Endothelial cell of umbilical vein (primary cell): ENCODE results near the gene MC3R. TPM values are rescaled to one million over a fixed set of nuclear protein-coding genes. Genes with fewer than 3 reads are reported as not detected.

ENCODE experiments used
- BruUV-seq: library from RNA; stranded (reverse); fragments of 400-500 nt; replicated peaks from 2 replicates; lab custom pipeline; 2021; lab: Mats Ljungman, UMichigan
- CTCF ChIA-PET: fragments of 300-600, 350-600 bp; sonication (Branson Sonifier 250); formaldehyde crosslinking; loops from one replicate; lab custom pipeline; 2021; ENCODE audit warnings: antibody characterized with exemption, inconsistent platforms; lab: Charles Lee
- POLR2A ChIA-PET: fragments of 300-600, 350-600 bp; sonication (Branson Sonifier 250); formaldehyde crosslinking; loops from one replicate; lab custom pipeline; 2021; ENCODE audit warnings: antibody characterized with exemption, inconsistent platforms; lab: Charles Lee
- DNase-seq: peaks from one replicate; pipeline ENCODE4 v3.0.0-alpha.2; 2011; ENCODE audit warnings: low read depth, low spot score
- FAIRE-seq: peaks from 2 replicates; lab custom pipeline; 2011; peaks lifted over from hg19 to GRCh38; lab: Jason Lieb, UNC
- H2AFZ ChIP-seq: 2 replicates; pipeline ENCODE4 v1.6.0; 2012; ENCODE audit warnings: low read depth, low read length, control low read depth, inconsistent platforms
- H3K27ac ChIP-seq: 2 replicates; pipeline ENCODE4 v1.5.1; 2011; ENCODE audit warnings: low read depth, mild to moderate bottlenecking, control low read depth, low read length, moderate library complexity; ENCODE audit not compliant: insufficient read depth
- H3K27me3 ChIP-seq, 2 experiments: 2 replicates each; pipeline versions ENCODE4 v1.6.0 to v1.6.1; 2011; ENCODE audit warnings: low read length in 2 of 2, mixed read lengths in 1 of 2; ENCODE audit not compliant: control insufficient read depth in 2 of 2, insufficient read depth in 2 of 2
- H3K36me3 ChIP-seq, 2 experiments: 2 replicates in 1 of 2; 3 replicates in 1 of 2; pipeline ENCODE4 v1.5.1; 2011; ENCODE audit warnings: low read length in 2 of 2, mild to moderate bottlenecking in 1 of 2, moderate library complexity in 1 of 2; ENCODE audit not compliant: control insufficient read depth in 2 of 2, insufficient read depth in 2 of 2; ENCODE audit errors: extremely low read depth in 1 of 2
- H3K4me1 ChIP-seq: 3 replicates; pipeline ENCODE4 v1.5.1; 2011; ENCODE audit warnings: mild to moderate bottlenecking, low read length; ENCODE audit not compliant: control insufficient read depth, insufficient read depth; ENCODE audit errors: extremely low read depth
- H3K4me2 ChIP-seq: 2 replicates; pipeline ENCODE4 v1.6.1; 2011; ENCODE audit warnings: low read length, control low read depth, mixed read lengths; ENCODE audit not compliant: insufficient read depth
- H3K4me3 ChIP-seq, 3 experiments: fragments of 200-600 bp in 1 of 3; sonication (generic), shearing (Covaris generic) in 1 of 3; replicated peaks in 1 of 3; 2 replicates each; pipeline ENCODE4 v1.5.1; 2011 to 2016; ENCODE audit warnings: control low read depth in 3 of 3, low read length in 3 of 3, mild to moderate bottlenecking in 2 of 3, inconsistent platforms in 1 of 3, low read depth in 1 of 3, moderate library complexity in 1 of 3; ENCODE audit not compliant: insufficient read depth in 1 of 3
- H3K79me2 ChIP-seq: 2 replicates; pipeline ENCODE4 v1.6.0; 2012; ENCODE audit warnings: low read length, inconsistent platforms; ENCODE audit not compliant: control insufficient read depth, insufficient read depth
- H3K9ac ChIP-seq: replicated peaks from 2 replicates; pipeline ENCODE3; 2011; ENCODE audit warnings: low read length, control low read depth; ENCODE audit not compliant: insufficient read depth; ENCODE audit errors: extremely low read depth
- H3K9me1 ChIP-seq: replicated peaks from 3 replicates; pipeline ENCODE4 v1.6.0; 2011; ENCODE audit warnings: mild to moderate bottlenecking, low read length; ENCODE audit not compliant: control insufficient read depth, insufficient read depth; ENCODE audit errors: extremely low read depth
- H3K9me3 ChIP-seq: replicated peaks from 2 replicates; pipeline ENCODE4 v1.5.1; 2012; ENCODE audit warnings: low read length, inconsistent platforms; ENCODE audit not compliant: control insufficient read depth, insufficient read depth
- H4K20me1 ChIP-seq: replicated peaks from 2 replicates; pipeline ENCODE3; 2011; ENCODE audit warnings: mild to moderate bottlenecking, low read length; ENCODE audit not compliant: control insufficient read depth, insufficient read depth; ENCODE audit errors: extremely low read depth
- CTCF ChIP-seq, 2 donors: IDR thresholded peaks; 1 replicate in 1 of 2; 2 replicates in 1 of 2; pipeline ENCODE4 v1.5.1; 2011; ENCODE audit warnings: low read length in 2 of 2, mild to moderate bottlenecking in 2 of 2, moderate library complexity in 2 of 2, control low read depth in 1 of 2, inconsistent platforms in 1 of 2, low read depth in 1 of 2; ENCODE audit not compliant: insufficient read depth in 1 of 2; ENCODE audit errors: extremely low read depth in 1 of 2
- EZH2 ChIP-seq: IDR thresholded peaks from 2 replicates; pipeline ENCODE4 v1.6.1; 2012; ENCODE audit warnings: borderline replicate concordance, low read depth, mild to moderate bottlenecking, moderate library complexity, low read length, inconsistent platforms; ENCODE audit not compliant: severe bottlenecking
- FOS ChIP-seq: IDR thresholded peaks from 2 replicates; pipeline ENCODE4 v1.6.1; 2011; ENCODE audit warnings: mild to moderate bottlenecking, low read length, moderate library complexity, borderline replicate concordance; ENCODE audit not compliant: insufficient read depth
- GATA2 ChIP-seq: IDR thresholded peaks from 2 replicates; pipeline ENCODE4 v1.7.0; 2011; ENCODE audit warnings: low read depth, mild to moderate bottlenecking, moderate library complexity, mixed read lengths, low read length; ENCODE audit not compliant: insufficient read length, insufficient read depth
- JUN ChIP-seq: IDR thresholded peaks from 2 replicates; pipeline ENCODE4 v1.6.1; 2011; ENCODE audit warnings: borderline replicate concordance, low read depth; ENCODE audit not compliant: insufficient read length, insufficient read depth
- MYC ChIP-seq: IDR thresholded peaks from one replicate; pipeline ENCODE4 v1.6.1; 2011; ENCODE audit warnings: mild to moderate bottlenecking, low read depth, low read length
- POLR2A ChIP-seq: IDR thresholded peaks from 2 replicates; pipeline ENCODE4 v1.6.1; 2012; ENCODE audit warnings: low read depth, mild to moderate bottlenecking, control low read depth, low read length
- POLR2AphosphoS5 ChIP-seq: IDR thresholded peaks from 2 replicates; pipeline ENCODE4 v1.6.1; 2012; ENCODE audit warnings: low read depth, mild to moderate bottlenecking, control low read depth, low read length, moderate library complexity; ENCODE audit not compliant: insufficient read depth
- dilution Hi-C: fragments of 300-500 bp; cut with MboI; formaldehyde crosslinking; loops from one replicate; pipeline ENCODE4 v1.15.0; 2019; ENCODE audit warnings: low sequenced_read_pairs; ENCODE audit not compliant: extremely low pct_ligation_motif_present
- intact Hi-C: fragments of 100-400 bp; cut with micrococcal nuclease; formaldehyde crosslinking; loops from one replicate; pipeline ENCODE4 v1.10.0; 2022
- polyA plus RNA-seq, 4 experiments: library from polyadenylated mRNA; depleted of rRNA in 3 of 4; stranded (reverse) in 3 of 4; unstranded in 1 of 4; fragments of >200 nt; gene quantifications; 2 replicates each; pipeline versions ENCODE4 v1.2.1 to v1.2.3, GENCODE V29; 2011 to 2012; ENCODE audit warnings: missing spikeins in 1 of 4
- total RNA-seq: library from RNA; stranded (reverse); gene quantifications from 2 replicates; pipeline ENCODE4 v1.2.3, GENCODE V29; 2021
- TF ChIP-seq, protein P1 (sequence below): IDR thresholded peaks from 2 replicates; pipeline ENCODE4 v1.6.1; 2011; ENCODE audit not compliant: insufficient read depth, insufficient read length

MC3R gene
- total and polyA plus RNA-seq, 2 donors (not counting 3 experiments of a cell fraction or from before 2014, with no cell fraction given): not detected

- Histone ChIP-seq H3K36me3 (no peaks in the 10 kb centered on the region), H3K9ac (no peak overlapping the region), H3K79me2 (no peaks in the 10 kb centered on the region), H3K4me2 (no peak overlapping the region), H2AFZ (no peak overlapping the region), H3K9me1 (no peaks in the 10 kb centered on the region), H3K4me3 (no peak overlapping the region), H3K27me3 (no peaks in the 10 kb centered on the region), H3K9me3 (peaks cover 7% of the 10 kb centered on the region), H3K27ac (no peak overlapping the region), H4K20me1 (no peaks in the 10 kb centered on the region), H3K4me1 (no peaks in the 10 kb centered on the region)
- dilution Hi-C loops (no loop called here), intact Hi-C loops (no loop called here)
- TF ChIP-seq MYC: no peak
- TF ChIP-seq FOS: no peak
- no peak for TF ChIP-seq JUN
- no peak for TF ChIP-seq POLR2AphosphoS5
- ChIA-PET POLR2A (interaction anchor here (0.6 kb wide), 1 partner anchor 213 kb away, joined by 5 read pairs; no protein-coding TSS in a partner anchor), CTCF (no interaction called here)
- FAIRE-seq: no peak
- DNase-seq: no peak
- BruUV-seq: no TSS peak
These were observed 40.9 kb upstream of the MC3R start for GRCh38 chr20:56207656-56208055.

DNA sequence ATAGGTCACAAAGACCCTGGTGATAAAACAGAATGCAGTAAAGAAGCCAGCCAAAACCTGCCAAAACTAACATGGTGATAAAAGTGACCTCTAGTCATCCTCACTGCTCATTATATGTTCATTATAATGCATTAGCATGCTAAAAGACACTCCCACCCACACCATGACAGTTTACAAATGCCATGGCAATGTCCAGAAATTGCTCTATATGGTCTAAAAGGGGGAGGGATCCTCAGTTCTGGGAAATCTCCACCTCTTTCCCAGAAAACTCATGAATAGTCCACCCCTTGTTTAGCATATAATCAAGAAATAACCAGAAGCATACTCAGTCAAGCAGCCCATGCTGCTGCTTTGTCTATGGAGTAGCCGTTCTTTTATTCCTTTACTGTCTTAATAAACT is 40.4 kb upstream of the MC3R start:
- FAIRE-seq: no peak
- no peaks in the 10 kb centered on the region for H3K79me2 ChIP-seq
- H3K9me1 ChIP-seq: no peaks in the 10 kb centered on the region
- ChIA-PET CTCF (no interaction called here), POLR2A (no interaction called here)
- no peaks in the 10 kb centered on the region for H4K20me1 ChIP-seq
- intact Hi-C loops: no loop called here
- DNase-seq: no peak
- H3K4me2 ChIP-seq: no peak overlapping the region
- TF ChIP-seq GATA2 (no peak), CTCF (IDR thresholded peaks at IDR 0.05; ENCODE audit: extremely low read depth in 1 of 2, insufficient read depth in 1 of 2, low read depth in 1 of 2, low read length in 2 of 2) (no peak), MYC (no peak), JUN (no peak), POLR2A (no peak), FOS (no peak), EZH2 (no peak), POLR2AphosphoS5 (no peak)
- TF ChIP-seq, protein P1, sequence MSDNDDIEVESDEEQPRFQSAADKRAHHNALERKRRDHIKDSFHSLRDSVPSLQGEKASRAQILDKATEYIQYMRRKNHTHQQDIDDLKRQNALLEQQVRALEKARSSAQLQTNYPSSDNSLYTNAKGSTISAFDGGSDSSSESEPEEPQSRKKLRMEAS: no peak
- dilution Hi-C loops: no loop called here
- no peak overlapping the region for H3K27ac ChIP-seq
- peaks cover 7% of the 10 kb centered on the region for H3K9me3 ChIP-seq
- H3K36me3 ChIP-seq: no peaks in the 10 kb centered on the region
- no peaks in the 10 kb centered on the region for H3K4me1 ChIP-seq
- H3K27me3 ChIP-seq: no peaks in the 10 kb centered on the region
- H3K4me3 ChIP-seq: no peak overlapping the region
- H3K9ac ChIP-seq: no peak overlapping the region
- no TSS peak for BruUV-seq
- H2AFZ ChIP-seq: no peak overlapping the region
